ENCODE results near the gene OGT.

DNA sequence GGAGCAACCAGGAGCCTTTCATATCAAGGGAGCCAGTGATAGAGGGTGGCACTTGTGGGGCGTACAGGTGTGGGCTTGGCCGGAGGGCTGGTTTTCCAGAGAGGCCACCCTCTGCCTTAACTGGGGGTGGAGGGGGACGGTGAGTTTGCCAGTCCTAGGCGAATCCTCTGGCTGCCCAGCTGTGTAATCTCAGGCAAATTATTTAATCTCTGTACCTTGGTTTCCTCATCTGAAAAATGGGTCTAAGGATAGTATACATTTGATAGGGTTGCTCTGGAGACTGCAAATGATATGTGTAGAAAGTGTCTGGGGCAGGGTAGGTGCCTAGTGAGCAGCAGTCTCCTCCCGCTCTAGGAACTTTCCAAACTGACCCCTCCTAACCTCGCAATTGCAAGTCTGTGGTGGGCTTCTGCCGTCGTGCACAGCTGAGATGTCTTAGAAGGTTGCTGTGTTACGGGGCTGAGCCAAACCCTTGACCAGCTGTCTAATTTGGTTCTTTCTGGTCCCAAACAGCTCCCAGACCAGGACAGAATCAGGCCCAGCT, 89.2 kb downstream of the OGT start:
- TF ChIP-seq, protein P1, sequence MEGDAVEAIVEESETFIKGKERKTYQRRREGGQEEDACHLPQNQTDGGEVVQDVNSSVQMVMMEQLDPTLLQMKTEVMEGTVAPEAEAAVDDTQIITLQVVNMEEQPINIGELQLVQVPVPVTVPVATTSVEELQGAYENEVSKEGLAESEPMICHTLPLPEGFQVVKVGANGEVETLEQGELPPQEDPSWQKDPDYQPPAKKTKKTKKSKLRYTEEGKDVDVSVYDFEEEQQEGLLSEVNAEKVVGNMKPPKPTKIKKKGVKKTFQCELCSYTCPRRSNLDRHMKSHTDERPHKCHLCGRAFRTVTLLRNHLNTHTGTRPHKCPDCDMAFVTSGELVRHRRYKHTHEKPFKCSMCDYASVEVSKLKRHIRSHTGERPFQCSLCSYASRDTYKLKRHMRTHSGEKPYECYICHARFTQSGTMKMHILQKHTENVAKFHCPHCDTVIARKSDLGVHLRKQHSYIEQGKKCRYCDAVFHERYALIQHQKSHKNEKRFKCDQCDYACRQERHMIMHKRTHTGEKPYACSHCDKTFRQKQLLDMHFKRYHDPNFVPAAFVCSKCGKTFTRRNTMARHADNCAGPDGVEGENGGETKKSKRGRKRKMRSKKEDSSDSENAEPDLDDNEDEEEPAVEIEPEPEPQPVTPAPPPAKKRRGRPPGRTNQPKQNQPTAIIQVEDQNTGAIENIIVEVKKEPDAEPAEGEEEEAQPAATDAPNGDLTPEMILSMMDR (IDR thresholded peaks at IDR 0.05): no peak
- TF ChIP-seq MAX (IDR thresholded peaks at IDR 0.05): no peak
- no peak for TF ChIP-seq KDM1A (IDR thresholded peaks at IDR 0.05; ENCODE audit: low read depth)
- TF ChIP-seq SMC3 (IDR thresholded peaks at IDR 0.05): no peak
- TF ChIP-seq RAD21 (conservative IDR thresholded peaks at IDR 0.05 in 1 of 2, IDR thresholded peaks at IDR 0.05 in 1 of 2): no peak
- no peak for TF ChIP-seq POLR2A (IDR thresholded peaks at IDR 0.05; ENCODE audit: low read length)
- TF ChIP-seq POLR2AphosphoS2 (conservative IDR thresholded peaks at IDR 0.05; ENCODE audit: low read length): no peak
- no peak for TF ChIP-seq ZFP36 (IDR thresholded peaks at IDR 0.05; ENCODE audit: borderline replicate concordance, partially characterized antibody)
- TF ChIP-seq RNF2 (IDR thresholded peaks at IDR 0.05; ENCODE audit: borderline replicate concordance, low read depth): no peak
- TF ChIP-seq CBX2 (IDR thresholded peaks at IDR 0.05; ENCODE audit: borderline replicate concordance, low read depth): no peak
- no peak for TF ChIP-seq JUNB (IDR thresholded peaks at IDR 0.05)
- TF ChIP-seq CEBPB (IDR thresholded peaks at IDR 0.05): no peak
- no peak for TF ChIP-seq GATA3 (IDR thresholded peaks at IDR 0.05; ENCODE audit: borderline replicate concordance)

Data from A549 (cell line).